Esophagus squamous epithelium (tissue), 4 donors: Measurements from ENCODE around the gene ZC4H2.

Experiments used
- POLR2A ChIP-seq, 4 donors: fragments of 450-650 bp; IDR thresholded peaks; one replicate each; pipeline ENCODE4 v1.6.1; 2017; ENCODE audit warnings: antibody characterized with exemption in 4 of 4, mild to moderate bottlenecking in 4 of 4, moderate library complexity in 3 of 4
- TF ChIP-seq, protein P1 (sequence below), 6 experiments: fragments of 450-650 bp in 4 of 6; fragments of 200-600 bp in 2 of 6; sonication (generic) in 2 of 6; IDR thresholded peaks; one replicate each; pipeline ENCODE4 v1.5.1; 2016 to 2019; ENCODE audit warnings: antibody characterized with exemption in 6 of 6, mild to moderate bottlenecking in 4 of 6, moderate library complexity in 4 of 6

DNA sequence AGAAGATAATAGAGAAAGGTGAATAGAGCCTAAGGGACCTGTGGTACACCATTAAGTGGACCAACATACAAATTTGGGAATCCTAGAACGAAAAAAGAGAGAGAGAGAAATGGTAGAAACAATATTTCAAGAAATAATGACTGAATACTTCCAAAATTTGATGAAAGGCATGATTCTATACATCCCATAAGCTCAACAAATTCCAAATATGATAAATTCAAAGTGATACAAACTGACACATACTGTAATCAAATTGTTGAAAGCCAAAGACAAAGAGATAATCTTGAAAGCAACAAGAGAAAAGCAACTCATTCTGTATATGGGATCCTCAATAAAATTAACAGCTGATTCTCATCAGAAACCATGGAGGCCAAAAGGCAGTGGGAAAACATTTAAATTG lies 20.6 kb upstream of the ZC4H2 start:
- TF ChIP-seq, protein P1, sequence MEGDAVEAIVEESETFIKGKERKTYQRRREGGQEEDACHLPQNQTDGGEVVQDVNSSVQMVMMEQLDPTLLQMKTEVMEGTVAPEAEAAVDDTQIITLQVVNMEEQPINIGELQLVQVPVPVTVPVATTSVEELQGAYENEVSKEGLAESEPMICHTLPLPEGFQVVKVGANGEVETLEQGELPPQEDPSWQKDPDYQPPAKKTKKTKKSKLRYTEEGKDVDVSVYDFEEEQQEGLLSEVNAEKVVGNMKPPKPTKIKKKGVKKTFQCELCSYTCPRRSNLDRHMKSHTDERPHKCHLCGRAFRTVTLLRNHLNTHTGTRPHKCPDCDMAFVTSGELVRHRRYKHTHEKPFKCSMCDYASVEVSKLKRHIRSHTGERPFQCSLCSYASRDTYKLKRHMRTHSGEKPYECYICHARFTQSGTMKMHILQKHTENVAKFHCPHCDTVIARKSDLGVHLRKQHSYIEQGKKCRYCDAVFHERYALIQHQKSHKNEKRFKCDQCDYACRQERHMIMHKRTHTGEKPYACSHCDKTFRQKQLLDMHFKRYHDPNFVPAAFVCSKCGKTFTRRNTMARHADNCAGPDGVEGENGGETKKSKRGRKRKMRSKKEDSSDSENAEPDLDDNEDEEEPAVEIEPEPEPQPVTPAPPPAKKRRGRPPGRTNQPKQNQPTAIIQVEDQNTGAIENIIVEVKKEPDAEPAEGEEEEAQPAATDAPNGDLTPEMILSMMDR (IDR thresholded peaks at IDR 0.05), result no peak
- no peak for TF ChIP-seq POLR2A (IDR thresholded peaks at IDR 0.05)
